Hematopoietic multipotent progenitor cell treated with erythropoietin and hydrocortisone succinate and interleukin-3 and kit ligand, for 6 days (in vitro differentiated cells): ENCODE data around the gene PRKAG2.

Experiments
- DNase-seq: peaks from one replicate; pipeline ENCODE4 v3.0.0-alpha.2; 2015

Gene PRKAG2

GRCh38 chr7:151684408-151685175 is 192.3 kb downstream of the PRKAG2 start:
- DNase-seq: no peak

DNA sequence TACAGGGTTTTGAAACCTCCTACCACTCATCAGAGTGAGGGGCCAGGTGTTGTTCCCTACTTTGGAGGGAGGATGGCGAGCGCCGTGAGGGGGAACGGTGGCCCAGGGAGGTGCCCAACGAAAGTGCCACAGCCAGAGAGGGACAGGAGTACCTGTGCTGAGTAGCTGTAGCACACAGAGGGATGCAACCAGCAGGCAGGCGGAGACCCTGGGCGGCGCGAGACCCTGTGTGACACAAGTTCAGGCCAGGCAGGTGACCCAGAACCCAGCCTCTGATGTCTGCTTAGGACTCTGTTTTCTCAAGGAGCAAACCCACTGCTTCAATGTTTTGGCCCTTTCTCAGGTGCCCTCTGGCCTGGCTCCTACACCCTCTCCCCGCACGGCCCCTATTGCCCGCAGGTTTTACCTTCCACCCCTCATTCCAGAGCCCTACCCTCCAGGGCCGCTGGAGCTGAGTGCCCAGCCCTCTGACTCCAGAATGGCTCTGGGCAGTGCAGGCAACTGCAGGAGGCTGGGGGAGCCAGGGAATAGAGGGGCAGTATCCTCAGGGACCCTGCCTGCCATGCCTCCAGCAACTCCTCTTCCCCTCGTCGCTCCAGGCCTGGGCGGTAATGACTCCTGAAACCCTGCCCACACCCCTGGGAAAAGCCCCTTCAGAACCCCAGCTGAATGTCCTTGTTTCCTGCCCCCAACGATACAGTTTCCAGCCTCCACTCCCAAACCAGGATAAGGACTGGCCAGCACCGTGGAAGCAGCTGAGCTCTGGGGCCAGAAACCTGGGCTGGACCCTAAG is 193.1 kb downstream of the PRKAG2 start:
- DNase-seq: no peak

- DNase-seq: no peak
Observed at GRCh38 chr7:151682831-151683614, 193.9 kb downstream of the PRKAG2 start.

DNA sequence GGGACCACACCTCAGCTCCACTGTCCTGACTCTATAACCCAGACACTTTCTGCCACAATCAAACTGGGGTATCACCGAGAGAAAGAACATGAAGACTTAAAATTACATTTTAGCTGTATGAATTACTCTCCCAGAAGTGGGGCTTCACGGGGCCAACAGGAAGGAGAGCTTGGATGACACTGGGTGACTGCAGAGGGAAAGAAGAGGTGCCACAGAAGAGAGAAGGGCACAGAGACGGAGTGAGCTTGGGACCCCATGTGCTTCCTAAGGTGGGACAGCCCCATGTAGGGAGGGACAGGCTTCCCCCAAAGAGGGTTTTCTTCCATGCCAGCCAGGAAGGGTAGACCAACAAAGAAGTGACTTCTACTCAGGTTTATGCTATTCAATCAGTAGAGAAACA is 195.2 kb downstream of the PRKAG2 start:
- no peak for DNase-seq

DNA sequence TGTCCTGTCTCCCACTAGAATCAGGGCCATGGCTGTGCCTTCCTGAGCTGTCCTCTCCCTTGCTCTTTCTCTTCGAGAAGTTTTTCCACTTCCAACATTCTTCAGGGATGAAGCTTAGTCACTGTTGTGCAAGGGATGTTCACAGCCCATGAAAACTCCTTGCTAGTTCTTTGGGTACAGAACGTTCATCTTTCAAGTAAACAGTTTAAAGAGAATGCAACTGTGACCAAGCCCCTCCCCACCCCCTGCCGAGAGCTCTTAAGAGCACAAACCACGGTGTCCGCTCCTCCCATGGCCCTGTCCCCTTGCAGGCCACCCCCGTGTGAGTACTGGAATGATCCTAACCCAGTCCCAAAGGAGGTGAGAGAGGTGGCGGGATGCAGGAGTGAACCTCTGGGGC is 196.1 kb downstream of the PRKAG2 start:
- no peak for DNase-seq

DNA sequence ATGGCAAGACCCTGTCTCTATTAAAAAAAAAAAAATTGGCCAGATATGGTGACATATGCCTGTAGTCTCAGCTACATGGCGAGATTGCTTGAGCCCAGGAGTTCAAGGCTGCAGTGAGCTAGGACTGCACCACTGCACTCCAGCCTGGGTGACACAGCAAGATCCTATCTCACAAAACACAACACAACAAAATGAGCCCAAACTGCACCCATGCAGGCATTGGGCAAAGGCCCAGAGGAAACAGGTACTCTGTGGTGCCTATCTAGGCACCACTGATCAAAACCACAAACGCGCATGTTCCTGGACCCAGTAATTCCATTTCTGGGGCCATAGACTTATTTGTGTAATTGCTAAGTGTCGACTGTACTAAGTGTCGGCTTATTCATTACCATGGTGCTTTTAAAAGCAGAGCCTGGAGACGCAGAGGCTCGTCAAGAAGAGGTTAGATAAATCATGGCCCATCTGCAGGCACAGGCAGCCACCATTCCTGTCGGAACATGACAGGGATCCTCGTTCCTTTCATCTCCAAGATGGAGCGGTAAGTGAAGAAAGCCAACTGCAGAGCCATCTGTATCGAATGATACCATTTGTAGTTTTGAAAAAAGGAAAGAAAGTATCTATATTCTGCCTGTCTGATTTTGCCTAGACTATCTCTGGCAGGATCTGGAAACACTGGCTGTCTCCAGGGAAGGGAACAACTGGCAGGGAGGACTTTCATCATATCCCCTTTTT is 196.9 kb downstream of the PRKAG2 start:
- peak; percentile 69 for DNase-seq

DNA sequence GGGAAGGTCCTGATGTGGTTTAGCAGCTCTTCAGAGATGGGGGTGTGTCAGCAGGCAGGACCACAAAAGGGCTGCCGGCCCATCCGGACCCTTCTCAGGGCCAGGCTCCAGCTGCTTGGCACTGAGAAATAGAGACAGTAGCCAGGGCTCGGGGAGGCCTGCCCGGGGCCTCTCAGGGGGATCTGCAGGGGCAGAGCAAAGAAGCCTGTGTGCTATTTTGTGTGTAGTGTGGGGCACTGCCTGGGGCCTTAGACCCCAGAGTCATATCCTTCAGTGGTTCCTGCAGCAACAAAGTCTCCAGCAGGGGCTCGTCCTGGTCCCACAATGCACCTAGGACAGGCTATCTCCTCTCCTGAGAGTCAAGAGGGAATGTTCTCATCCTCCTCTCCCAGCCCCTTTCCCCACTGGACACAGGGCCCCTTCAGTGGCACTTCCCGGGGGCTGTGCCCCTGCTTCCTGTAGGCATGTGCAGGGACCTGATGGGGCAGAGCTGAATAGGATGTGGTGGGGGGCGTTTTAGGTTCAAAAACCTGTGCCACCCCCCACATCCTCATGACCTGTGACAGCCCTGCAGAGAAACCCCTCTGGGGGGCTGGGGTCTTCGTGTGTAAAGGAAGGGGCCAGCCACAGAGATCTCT is 197.7 kb downstream of the PRKAG2 start:
- DNase-seq: no peak

- no peak for DNase-seq
Observed at GRCh38 chr7:151678227-151678604, 198.7 kb downstream of the PRKAG2 start.

DNA sequence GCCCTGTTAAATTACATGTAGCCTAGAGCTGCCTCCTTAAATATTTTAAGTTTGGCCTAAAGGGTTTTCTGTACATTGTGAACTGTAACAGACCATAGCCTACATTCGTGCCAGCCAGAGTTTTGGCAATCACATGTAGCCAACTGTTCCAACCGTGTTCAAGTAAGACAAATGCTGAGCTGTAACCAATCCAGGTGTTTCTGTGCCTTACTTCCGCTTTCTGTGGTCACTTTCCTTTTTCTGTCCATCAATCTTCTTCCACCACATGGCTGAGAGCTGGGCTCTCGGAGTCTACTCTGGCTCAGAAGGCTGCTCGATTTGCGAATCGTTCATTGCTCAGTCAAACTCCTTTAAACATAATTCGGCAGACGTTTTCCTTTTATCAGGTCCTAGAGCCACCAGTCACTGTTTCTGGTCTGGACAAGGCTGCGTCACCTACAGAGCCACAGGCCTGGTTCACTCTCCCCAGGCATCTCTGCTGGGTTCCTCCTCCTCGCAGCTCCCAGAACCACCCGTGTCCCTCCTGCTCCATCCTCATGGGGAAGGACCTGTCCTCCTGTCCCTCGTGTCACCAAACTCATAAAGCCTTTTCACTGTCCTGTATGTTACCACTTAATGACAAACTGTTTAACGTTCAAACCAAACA is 199.2 kb downstream of the PRKAG2 start:
- DNase-seq: peak; percentile 54

GRCh38 chr7:151676759-151677158 is 200.2 kb downstream of the PRKAG2 start:
- no peak for DNase-seq

DNA sequence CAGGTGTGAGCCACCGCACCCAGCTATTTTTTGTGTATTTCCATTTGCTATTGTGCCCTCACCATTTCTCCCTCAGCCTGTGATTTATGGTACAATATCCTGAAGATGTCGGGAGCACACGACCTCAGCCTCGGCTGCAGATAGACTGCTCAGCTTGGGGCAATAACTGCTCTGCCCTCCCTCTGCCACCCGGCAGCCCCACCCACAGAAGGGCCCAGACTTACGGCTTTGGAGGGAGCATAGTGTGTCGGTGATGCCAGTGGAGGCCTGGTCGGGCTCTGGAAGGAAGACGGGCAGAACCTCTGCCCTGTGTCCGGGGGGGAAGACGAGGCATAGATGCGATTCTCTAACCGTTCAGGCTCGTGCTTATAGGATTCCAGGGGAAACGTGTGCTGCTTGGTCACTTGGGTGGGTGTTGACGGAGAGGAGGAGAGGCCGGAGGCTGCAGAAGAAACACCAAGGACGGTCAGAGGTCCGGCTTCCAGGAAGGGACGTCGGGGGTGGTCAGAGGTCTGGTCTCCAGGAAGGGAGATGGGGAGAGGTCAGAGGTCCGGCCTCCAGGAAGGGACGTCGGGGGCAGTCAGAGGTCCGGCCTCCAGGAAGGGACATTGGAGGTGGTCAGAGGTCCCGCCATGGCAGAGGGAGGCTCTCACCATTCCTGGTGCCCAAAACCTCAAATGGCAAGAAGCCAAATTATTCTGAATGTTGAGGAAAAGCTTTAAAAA is 201.6 kb downstream of the PRKAG2 start:
- DNase-seq: no peak

- DNase-seq: no peak
Observed at GRCh38 chr7:151674161-151674920, 202.6 kb downstream of the PRKAG2 start.

DNA sequence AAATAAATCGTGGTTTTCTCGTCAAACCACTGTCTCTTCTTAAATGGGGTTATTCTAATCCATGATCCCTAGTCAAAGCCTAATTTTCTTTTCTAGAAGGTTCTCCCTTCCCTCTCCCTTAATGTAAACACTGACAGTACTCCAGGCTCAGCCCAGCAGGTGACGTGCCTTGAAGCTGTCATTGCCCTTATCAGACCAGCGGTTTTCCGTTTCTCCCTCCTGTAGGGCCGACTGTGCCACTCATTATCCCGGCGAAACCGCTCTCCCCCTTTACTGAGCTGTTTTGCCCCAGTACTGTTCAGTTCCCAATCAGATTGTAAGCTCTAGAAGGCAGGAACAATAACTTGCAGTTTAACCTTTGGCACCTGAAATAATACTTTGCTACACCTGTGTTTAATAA is 203.7 kb downstream of the PRKAG2 start:
- peak; percentile 40 for DNase-seq

GRCh38 chr7:151672716-151673115 is 204.2 kb downstream of the PRKAG2 start:
- peak; percentile 64 for DNase-seq

DNA sequence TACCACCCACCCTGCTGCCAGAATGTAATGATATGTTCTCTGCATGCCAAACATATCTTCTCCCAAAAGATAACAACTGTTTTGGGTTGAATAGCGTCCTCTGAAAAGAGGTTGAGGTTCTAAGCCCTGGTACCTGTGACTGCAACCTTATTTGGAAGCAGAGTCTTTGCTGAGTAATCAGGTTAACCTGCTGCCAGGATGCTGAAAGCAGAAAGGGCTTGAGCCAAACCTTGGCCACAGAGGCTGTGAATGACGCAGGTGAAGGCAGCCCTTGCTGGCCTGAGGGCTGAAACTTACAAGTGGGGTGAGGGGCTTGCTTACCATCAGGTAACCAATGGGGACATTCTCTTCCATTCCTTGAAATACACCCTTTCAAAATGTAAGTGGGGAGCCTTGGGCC is 205.4 kb downstream of the PRKAG2 start:
- DNase-seq: no peak

DNA sequence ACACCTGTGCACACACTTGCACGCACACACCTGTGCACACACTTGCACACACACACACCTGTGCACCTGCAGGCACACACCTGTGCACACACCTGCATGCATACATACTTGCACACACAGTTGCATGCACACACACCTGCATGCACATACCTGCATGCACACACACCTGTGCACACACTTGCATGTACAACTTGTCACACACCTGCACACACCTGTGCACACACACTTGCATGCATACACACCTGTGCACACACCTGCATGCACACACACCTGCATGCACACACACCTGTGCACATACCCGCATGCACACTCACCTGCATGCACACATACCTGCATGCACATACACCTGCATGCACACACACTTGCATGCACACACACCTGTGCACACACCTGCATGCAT is 207.2 kb downstream of the PRKAG2 start:
- no peak for DNase-seq

DNA sequence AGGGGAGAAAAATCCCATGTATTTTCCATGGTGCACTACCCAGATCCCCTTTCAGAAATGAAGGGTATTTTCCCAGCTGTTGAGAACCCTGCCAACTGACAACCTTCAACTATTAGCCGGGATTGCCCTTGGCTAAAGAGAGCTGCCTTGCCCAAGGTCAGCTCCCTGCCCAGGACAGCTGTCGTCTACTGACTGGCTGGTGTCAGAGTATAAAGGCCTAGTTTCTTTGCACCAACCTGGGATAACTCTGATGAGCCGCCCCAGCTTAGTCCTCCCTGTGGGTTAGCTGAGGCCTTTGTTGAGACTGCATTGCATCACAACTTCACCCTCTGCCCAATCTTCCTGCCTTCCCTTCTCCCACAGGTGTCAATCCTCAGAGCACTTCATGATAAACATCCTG is 210.0 kb downstream of the PRKAG2 start:
- no peak for DNase-seq

- no peak for DNase-seq
Observed at GRCh38 chr7:151665368-151665767, 211.5 kb downstream of the PRKAG2 start.

DNA sequence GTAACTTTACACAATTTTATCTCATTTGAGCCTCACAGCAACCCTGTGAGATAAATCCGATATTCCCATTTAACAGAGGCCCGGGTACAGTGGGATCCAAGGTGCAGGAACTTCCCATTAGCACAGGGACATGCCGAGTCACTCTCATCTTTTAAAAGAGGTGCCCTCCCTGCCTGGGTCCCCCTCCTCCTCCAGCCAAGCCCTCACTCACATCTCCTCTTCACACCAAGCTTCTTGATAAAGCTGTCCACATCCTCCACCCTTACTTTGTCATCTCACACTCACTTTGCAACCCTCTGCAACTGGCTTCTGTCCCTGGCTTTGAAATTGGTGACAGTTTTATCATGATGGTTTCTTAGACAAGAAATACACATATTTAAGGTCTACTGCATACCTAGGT is 212.6 kb downstream of the PRKAG2 start:
- no peak for DNase-seq

DNA sequence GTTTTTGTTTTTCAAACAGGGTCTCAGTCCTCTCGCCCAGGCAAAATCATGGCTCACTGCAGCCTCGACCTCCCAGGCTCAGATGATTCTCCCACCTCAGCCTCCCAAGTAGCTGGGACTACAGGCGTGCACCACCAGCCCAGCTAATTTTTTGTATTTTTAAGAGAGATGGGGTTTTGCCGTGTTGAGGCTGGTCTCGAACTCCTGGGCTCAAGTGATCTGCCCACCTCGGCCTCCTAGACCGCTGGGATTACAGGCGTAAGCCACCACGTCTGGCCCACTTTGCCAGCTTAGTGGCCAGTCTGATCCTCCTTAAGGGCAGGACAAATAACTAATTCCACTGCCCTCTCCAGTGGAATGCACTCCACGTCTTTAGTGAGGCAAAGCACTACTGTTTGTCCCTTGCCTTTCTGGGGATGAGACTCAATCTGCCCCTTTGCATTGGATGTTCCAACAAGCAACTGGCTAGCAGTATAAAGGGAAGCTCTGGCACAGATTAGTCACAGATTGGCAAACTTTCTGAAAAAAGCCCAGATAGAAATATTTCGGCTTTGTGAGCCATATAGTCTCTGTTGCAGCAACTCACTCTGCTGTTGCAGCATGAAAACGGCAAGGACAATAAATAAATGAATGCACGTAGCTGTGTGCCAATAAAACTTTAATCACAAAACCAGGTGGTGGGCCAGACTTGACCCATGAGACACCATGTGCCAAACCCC is 213.4 kb downstream of the PRKAG2 start:
- DNase-seq: no peak
